ENCODE results near the gene ACOT8.
"Not testable (repeated sequence)": the region's sequence is repeated elsewhere in the genome, so short reads cannot be mapped to it uniquely, and the experiment has no call there.

GRCh38 chr20:45874104-45874481 is 16.9 kb upstream of the ACOT8 start:
- TF ChIP-seq EZH2 (IDR thresholded peaks at IDR 0.05; ENCODE audit: insufficient read depth, poor library complexity, severe bottlenecking); EZH2phosphoT487 (IDR thresholded peaks at IDR 0.05; ENCODE audit: insufficient read depth, low read depth): not testable (repeated sequence)

Data from GM23248 (cell line).